H9 (cell line): Measurements from ENCODE around the gene SPRN. TPM values are rescaled to one million over a fixed set of nuclear protein-coding genes. Genes with fewer than 3 reads are reported as not detected.

Experiments
- DNase-seq: peaks from one replicate; pipeline ENCODE4 v3.0.0-alpha.2; 2017
- H2AFZ ChIP-seq: one replicate; pipeline ENCODE4 v1.6.1; 2013; ENCODE audit warnings: mild to moderate bottlenecking, low read length, control low read depth, moderate library complexity
- H2AK5ac ChIP-seq: 2 replicates; pipeline ENCODE4 v1.6.1; 2013; ENCODE audit warnings: low read length, control low read depth, mixed read lengths; ENCODE audit not compliant: insufficient read length
- H2BK120ac ChIP-seq: one replicate; pipeline ENCODE4 v1.6.1; 2013; ENCODE audit warnings: low read depth, mild to moderate bottlenecking, low read length, control low read depth, inconsistent platforms; ENCODE audit not compliant: poor library complexity, severe bottlenecking
- H2BK12ac ChIP-seq: 2 replicates; pipeline ENCODE4 v1.6.1; 2013; ENCODE audit warnings: low read length, control low read depth, mixed read lengths, low read depth; ENCODE audit not compliant: insufficient read length
- H2BK15ac ChIP-seq: 2 replicates; pipeline ENCODE4 v1.6.1; 2013; ENCODE audit warnings: low read depth, low read length, control low read depth
- H2BK20ac ChIP-seq: one replicate; pipeline ENCODE4 v1.6.1; 2013; ENCODE audit warnings: low read depth, mild to moderate bottlenecking, low read length, control low read depth, inconsistent platforms; ENCODE audit not compliant: poor library complexity, severe bottlenecking
- H2BK5ac ChIP-seq: 2 replicates; pipeline ENCODE4 v1.6.1; 2013; ENCODE audit warnings: low read length, control low read depth, mixed read lengths; ENCODE audit not compliant: insufficient read length
- H3K14ac ChIP-seq: 2 replicates; pipeline ENCODE4 v1.6.1; 2013; ENCODE audit warnings: low read length, control low read depth; ENCODE audit not compliant: insufficient read depth
- H3K18ac ChIP-seq: 2 replicates; pipeline ENCODE4 v1.6.1; 2013; ENCODE audit warnings: low read depth, mild to moderate bottlenecking, mixed read lengths, low read length, control low read depth; ENCODE audit not compliant: insufficient read length
- H3K23ac ChIP-seq: 2 replicates; pipeline ENCODE4 v1.6.1; 2013; ENCODE audit warnings: low read length, control low read depth, mixed read lengths, low read depth; ENCODE audit not compliant: insufficient read length
- H3K23me2 ChIP-seq: 2 replicates; pipeline ENCODE4 v1.6.1; 2013; ENCODE audit warnings: low read depth, mild to moderate bottlenecking, mixed read lengths, low read length, control low read depth; ENCODE audit not compliant: insufficient read length, poor library complexity, severe bottlenecking
- H3K27ac ChIP-seq: 2 replicates; pipeline ENCODE4 v1.5.1; 2013; ENCODE audit warnings: low read length, control low read depth, mixed read lengths, low read depth; ENCODE audit not compliant: insufficient read length
- H3K27me3 ChIP-seq: 2 replicates; pipeline ENCODE4 v1.6.1; 2013; ENCODE audit warnings: low read length, control low read depth, inconsistent platforms; ENCODE audit not compliant: insufficient read depth
- H3K4ac ChIP-seq: 2 replicates; pipeline ENCODE4 v1.6.1; 2013; ENCODE audit warnings: low read depth, mild to moderate bottlenecking, control low read depth, inconsistent platforms, low read length, moderate library complexity
- H3K4me1 ChIP-seq: 2 replicates; pipeline ENCODE4 v1.6.1; 2013; ENCODE audit warnings: low read length, control low read depth, inconsistent platforms; ENCODE audit not compliant: insufficient read depth
- H3K4me2 ChIP-seq: 2 replicates; pipeline ENCODE4 v1.6.1; 2013; ENCODE audit warnings: low read length, control low read depth, mixed read lengths; ENCODE audit not compliant: insufficient read length, insufficient read depth
- H3K56ac ChIP-seq: 2 replicates; pipeline ENCODE4 v1.6.1; 2013; ENCODE audit warnings: low read depth, mild to moderate bottlenecking, mixed read lengths, low read length, control low read depth; ENCODE audit not compliant: insufficient read length
- H3K79me1 ChIP-seq: 2 replicates; pipeline ENCODE4 v1.6.1; 2013; ENCODE audit warnings: low read depth, mild to moderate bottlenecking, moderate library complexity, low read length, control low read depth, inconsistent platforms; ENCODE audit not compliant: insufficient read depth, poor library complexity, severe bottlenecking
- H3K79me2 ChIP-seq: 2 replicates; pipeline ENCODE4 v1.6.1; 2013; ENCODE audit warnings: low read length, control low read depth, inconsistent platforms; ENCODE audit not compliant: insufficient read depth
- H3K9ac ChIP-seq: 2 replicates; pipeline ENCODE4 v1.6.1; 2013; ENCODE audit warnings: low read length, control low read depth, mixed read lengths; ENCODE audit not compliant: insufficient read length; ENCODE audit errors: extremely low read depth
- H3K9me3 ChIP-seq: one replicate; pipeline ENCODE4 v1.6.1; 2013; ENCODE audit warnings: low read depth, low read length, inconsistent platforms; ENCODE audit not compliant: control insufficient read depth
- H3T11ph ChIP-seq: one replicate; pipeline ENCODE4 v1.6.1; 2013; ENCODE audit warnings: mild to moderate bottlenecking, low read length, control low read depth, inconsistent platforms
- H4K20me1 ChIP-seq: one replicate; pipeline ENCODE4 v1.6.1; 2013; ENCODE audit not compliant: control insufficient read depth, insufficient read length, insufficient read depth
- H4K5ac ChIP-seq: 2 replicates; pipeline ENCODE4 v1.6.1; 2013; ENCODE audit warnings: low read depth, mild to moderate bottlenecking, mixed read lengths, low read length, control low read depth; ENCODE audit not compliant: insufficient read length
- H4K8ac ChIP-seq: replicated peaks from 2 replicates; pipeline ENCODE4 v1.6.1; 2013; ENCODE audit warnings: low read length, control low read depth, mixed read lengths, low read depth; ENCODE audit not compliant: insufficient read length
- H4K91ac ChIP-seq: 2 replicates; pipeline ENCODE4 v1.6.1; 2013; ENCODE audit warnings: low read depth, mild to moderate bottlenecking, moderate library complexity, mixed read lengths, low read length, control low read depth; ENCODE audit not compliant: insufficient read length
- H3K27ac Mint-ChIP-seq, 3 experiments: 2 replicates in 2 of 3; 3 replicates in 1 of 3; pipeline ENCODE4 v1.8.0; 2020 to 2021; ENCODE audit warnings: mixed read lengths in 3 of 3, mild to moderate bottlenecking in 1 of 3, moderate library complexity in 1 of 3
- H3K27me3 Mint-ChIP-seq: 2 replicates; pipeline ENCODE4 v1.8.0; 2021; ENCODE audit warnings: low read depth, mild to moderate bottlenecking, moderate library complexity, mixed read lengths
- H3K36me3 Mint-ChIP-seq, 3 experiments: 2 replicates in 2 of 3; 3 replicates in 1 of 3; pipeline ENCODE4 v1.8.0; 2020 to 2021; ENCODE audit warnings: low read depth in 3 of 3, mixed read lengths in 3 of 3; ENCODE audit not compliant: insufficient read depth in 1 of 3
- H3K4me1 Mint-ChIP-seq, 2 experiments: 2 replicates each; pipeline ENCODE4 v1.8.0; 2020; ENCODE audit warnings: mixed read lengths in 2 of 2
- H3K4me3 Mint-ChIP-seq, 2 experiments: 2 replicates in 1 of 2; 3 replicates in 1 of 2; pipeline ENCODE4 v1.8.0; 2020 to 2021; ENCODE audit warnings: mild to moderate bottlenecking in 2 of 2, mixed read lengths in 2 of 2, moderate library complexity in 1 of 2
- H3K9me3 Mint-ChIP-seq, 2 experiments: 2 replicates in 1 of 2; 3 replicates in 1 of 2; pipeline ENCODE4 v1.8.0; 2020; ENCODE audit warnings: mild to moderate bottlenecking in 2 of 2, mixed read lengths in 2 of 2, moderate library complexity in 1 of 2
- WGBS: extraction: QIAGEN DNeasy Blood & Tissue Kit; methylation state at CpG from one replicate; pipeline ENCODE4 v1.1.7; 2013; ENCODE audit warnings: missing lambda C conversion rate, low lambda C conversion rate, mixed read lengths; ENCODE audit not compliant: insufficient read length; ENCODE audit errors: extremely low coverage; 5-methylcytosine and 5-hydroxymethylcytosine counted together
- total RNA-seq: library from RNA; stranded (reverse); gene quantifications from 2 replicates; pipeline ENCODE4 v1.2.1, GENCODE V29; 2021
- TF ChIP-seq, protein P1 (sequence below): fragments of 200-600 bp; sonication (generic); conservative IDR thresholded peaks from 3 replicates; pipeline ENCODE4 v1.8.0; 2021; ENCODE audit warnings: antibody characterized with exemption, mild to moderate bottlenecking

Gene SPRN
- total RNA-seq, 1 experiment from 2014 or later = 0.42 TPM

DNA sequence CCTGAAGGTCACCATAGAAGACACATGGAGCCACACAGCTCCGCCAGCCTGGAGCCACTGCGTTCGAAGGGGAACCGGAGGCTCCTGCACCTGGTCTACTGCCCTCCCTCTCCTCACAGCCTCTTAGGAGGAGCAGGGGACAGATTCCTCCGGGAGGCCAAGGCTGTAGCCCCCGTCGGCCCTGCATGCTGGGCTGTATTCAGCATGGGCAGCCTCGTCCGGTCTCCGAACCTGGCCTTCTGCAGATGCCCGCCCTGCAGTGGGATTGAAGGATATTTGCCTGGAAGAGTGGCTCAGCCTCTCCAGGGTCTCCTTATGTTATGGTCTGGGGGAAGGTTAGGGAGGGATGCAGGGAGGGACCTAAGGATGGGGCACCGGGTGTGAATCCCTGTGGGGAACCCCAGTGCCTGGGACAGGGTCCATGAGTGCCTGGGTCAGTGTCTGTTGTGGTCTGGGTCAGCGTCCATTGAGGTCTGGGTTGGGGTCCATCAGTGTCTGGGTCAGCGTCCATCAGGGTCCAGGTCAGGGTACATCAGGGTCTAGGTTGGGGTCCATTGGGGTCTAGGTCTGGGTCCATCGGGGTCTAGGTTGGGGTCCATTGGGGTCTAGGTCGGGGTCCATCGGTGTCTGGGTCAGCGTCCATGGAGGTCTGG lies 16.3 kb upstream of the SPRN start:
- H3K79me1 ChIP-seq = no peaks in the 10 kb centered on the region
- DNase-seq = no peak
- no peak overlapping the region for H4K91ac ChIP-seq
- no peak overlapping the region for H2BK12ac ChIP-seq
- H3T11ph ChIP-seq = no peak overlapping the region
- H3K4me1 Mint-ChIP-seq = no peaks in the 10 kb centered on the region
- H4K20me1 ChIP-seq = no peaks in the 10 kb centered on the region
- no peak overlapping the region for H2BK20ac ChIP-seq
- no peaks in the 10 kb centered on the region for H3K79me2 ChIP-seq
- no peaks in the 10 kb centered on the region for H3K27me3 Mint-ChIP-seq
- H3K18ac ChIP-seq = no peak overlapping the region
- no peak overlapping the region for H3K4me3 Mint-ChIP-seq
- no peaks in the 10 kb centered on the region for H3K23me2 ChIP-seq
- H3K27me3 ChIP-seq = no peaks in the 10 kb centered on the region
- no peak overlapping the region for H3K14ac ChIP-seq
- H3K9me3 Mint-ChIP-seq = peaks cover 82 to 89% of the 10 kb centered on the region in 2 experiments
- no peak overlapping the region for H2BK15ac ChIP-seq
- peaks cover 69% of the 10 kb centered on the region for H3K9me3 ChIP-seq
- H3K56ac ChIP-seq = no peak overlapping the region
- H3K36me3 Mint-ChIP-seq = peaks cover 13 to 34% (median 21%) of the 10 kb centered on the region in 3 experiments
- H2AK5ac ChIP-seq = no peak overlapping the region
- no CpG with 5 or more reads among the region's 18 CpGs for WGBS
- TF ChIP-seq, protein P1, sequence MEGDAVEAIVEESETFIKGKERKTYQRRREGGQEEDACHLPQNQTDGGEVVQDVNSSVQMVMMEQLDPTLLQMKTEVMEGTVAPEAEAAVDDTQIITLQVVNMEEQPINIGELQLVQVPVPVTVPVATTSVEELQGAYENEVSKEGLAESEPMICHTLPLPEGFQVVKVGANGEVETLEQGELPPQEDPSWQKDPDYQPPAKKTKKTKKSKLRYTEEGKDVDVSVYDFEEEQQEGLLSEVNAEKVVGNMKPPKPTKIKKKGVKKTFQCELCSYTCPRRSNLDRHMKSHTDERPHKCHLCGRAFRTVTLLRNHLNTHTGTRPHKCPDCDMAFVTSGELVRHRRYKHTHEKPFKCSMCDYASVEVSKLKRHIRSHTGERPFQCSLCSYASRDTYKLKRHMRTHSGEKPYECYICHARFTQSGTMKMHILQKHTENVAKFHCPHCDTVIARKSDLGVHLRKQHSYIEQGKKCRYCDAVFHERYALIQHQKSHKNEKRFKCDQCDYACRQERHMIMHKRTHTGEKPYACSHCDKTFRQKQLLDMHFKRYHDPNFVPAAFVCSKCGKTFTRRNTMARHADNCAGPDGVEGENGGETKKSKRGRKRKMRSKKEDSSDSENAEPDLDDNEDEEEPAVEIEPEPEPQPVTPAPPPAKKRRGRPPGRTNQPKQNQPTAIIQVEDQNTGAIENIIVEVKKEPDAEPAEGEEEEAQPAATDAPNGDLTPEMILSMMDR = no peak
- H3K4ac ChIP-seq = no peak overlapping the region
- no peak overlapping the region for H3K9ac ChIP-seq
- no peaks in the 10 kb centered on the region for H3K4me1 ChIP-seq
- H4K5ac ChIP-seq = no peak overlapping the region
- no peak overlapping the region for H3K27ac ChIP-seq
- H4K8ac ChIP-seq = no peak overlapping the region
- no peak overlapping the region for H3K27ac Mint-ChIP-seq
- H3K23ac ChIP-seq = no peak overlapping the region
- H2BK120ac ChIP-seq = no peak overlapping the region
- no peak overlapping the region for H3K4me2 ChIP-seq
- no peak overlapping the region for H2AFZ ChIP-seq
- no peak overlapping the region for H2BK5ac ChIP-seq
